A549 (cell line): Measurements from ENCODE around the gene HDDC3. TPM values are rescaled to one million over a fixed set of nuclear protein-coding genes. Genes with fewer than 3 reads are reported as not detected.

Source experiments
- ATAC-seq, 2 experiments: fragments of 200-7000 bp in 1 of 2; fragments of >200 bp in 1 of 2; cut with Nextera tagmentation in 1 of 2; cut with Tn5 transposase in 1 of 2; 3 replicates each; pipeline versions ENCODE4 v1.8.0 to v1.9.1; 2018 to 2020; ENCODE audit warnings: mild to moderate bottlenecking in 1 of 2, moderate library complexity in 1 of 2
- CTCF ChIA-PET: fragments of 300-600 bp; sonication (Branson Sonifier 250); formaldehyde crosslinking; extraction: SDS; loops from one replicate; lab custom pipeline; 2021; ENCODE audit warnings: antibody characterized with exemption, inconsistent platforms; lab: Yijun Ruan, JAX
- POLR2A ChIA-PET: fragments of 350-600 bp; formaldehyde crosslinking; extraction: SDS; loops from one replicate; lab custom pipeline; 2021; ENCODE audit warnings: antibody characterized with exemption, inconsistent platforms; lab: Yijun Ruan, JAX
- DNase-seq, 2 experiments: peaks; one replicate each; pipeline versions ENCODE4 v3.0.0 to v3.0.0-alpha.2; 2011 to 2016; ENCODE audit warnings: low read depth in 1 of 2, low spot score in 1 of 2
- FAIRE-seq: peaks from 2 replicates; lab custom pipeline; 2011; peaks lifted over from hg19 to GRCh38; lab: Jason Lieb, UNC
- H3K27ac ChIP-seq, 2 experiments: fragments of >200 bp; sonication (Bioruptor Twin); formaldehyde crosslinking; 3 replicates each; pipeline ENCODE4 v1.5.1; 2016 to 2017
- H3K4me1 ChIP-seq: fragments of >200 bp; sonication (Bioruptor Twin); formaldehyde crosslinking; 3 replicates; pipeline ENCODE4 v1.6.1; 2016
- H3K4me2 ChIP-seq: fragments of >200 bp; sonication (Bioruptor Twin); formaldehyde crosslinking; 3 replicates; pipeline ENCODE4 v1.6.1; 2016
- H3K4me3 ChIP-seq: fragments of >200 bp; sonication (Bioruptor Twin); formaldehyde crosslinking; 3 replicates; pipeline ENCODE4 v1.5.1; 2016
- H3K9me3 ChIP-seq: fragments of >200 bp; sonication (Bioruptor Twin); formaldehyde crosslinking; 3 replicates; pipeline ENCODE4 v1.6.1; 2016
- CHD4 ChIP-seq: fragments of 200-600 bp; sonication (generic); IDR thresholded peaks from 2 replicates; pipeline ENCODE4 v1.6.1; 2016; ENCODE audit warnings: antibody characterized with exemption, mild to moderate bottlenecking, borderline replicate concordance
- EHF ChIP-seq: fragments of 250-450 bp; sonication (Bioruptor Pico); IDR thresholded peaks from 2 replicates; pipeline ENCODE4 v1.5.0; 2020; ENCODE audit warnings: mild to moderate bottlenecking
- ESRRA ChIP-seq: fragments of 150-350 bp; IDR thresholded peaks from 2 replicates; pipeline ENCODE4 v1.6.1; 2014; ENCODE audit warnings: mild to moderate bottlenecking, low read length, borderline replicate concordance
- FOSL2 ChIP-seq, 2 experiments: fragments of 450-650 bp in 1 of 2; fragments of >200 bp in 1 of 2; sonication (Bioruptor Twin) in 1 of 2; formaldehyde crosslinking; IDR thresholded peaks; 2 replicates each; pipeline versions ENCODE4 v1.5.0 to v1.6.1; 2016 to 2020; ENCODE audit warnings: mild to moderate bottlenecking in 1 of 2, moderate library complexity in 1 of 2
- FOXS1 ChIP-seq: fragments of 250-450 bp; sonication (Bioruptor Pico); IDR thresholded peaks from 2 replicates; pipeline ENCODE4 v1.5.0; 2020; ENCODE audit warnings: mild to moderate bottlenecking, moderate library complexity
- HEYL ChIP-seq: fragments of 250-450 bp; sonication (Bioruptor Pico); IDR thresholded peaks from 2 replicates; pipeline ENCODE4 v1.8.0; 2021; ENCODE audit warnings: mild to moderate bottlenecking, moderate library complexity
- HOXB13 ChIP-seq: fragments of 250-450 bp; sonication (Bioruptor Pico); IDR thresholded peaks from 2 replicates; pipeline ENCODE4 v1.5.0; 2020; ENCODE audit warnings: low read depth, mild to moderate bottlenecking, moderate library complexity
- KDM1A ChIP-seq: fragments of 200-600 bp; sonication (generic); IDR thresholded peaks from 2 replicates; pipeline ENCODE4 v1.6.1; 2016; ENCODE audit warnings: low read depth, mild to moderate bottlenecking
- KDM5A ChIP-seq: fragments of 200-600 bp; sonication (generic); IDR thresholded peaks from 2 replicates; pipeline ENCODE4 v1.6.1; 2016; ENCODE audit warnings: antibody characterized with exemption, mild to moderate bottlenecking
- MAFK ChIP-seq: fragments of 450-650 bp; IDR thresholded peaks from 2 replicates; pipeline ENCODE4 v1.6.1; 2014; ENCODE audit not compliant: partially characterized antibody
- MAZ ChIP-seq: fragments of 150-350 bp; IDR thresholded peaks from 2 replicates; pipeline ENCODE4 v1.6.1; 2014; ENCODE audit warnings: antibody characterized with exemption, low read depth, low read length, borderline replicate concordance
- MYC ChIP-seq: IDR thresholded peaks from 2 replicates; pipeline ENCODE4 v1.6.1; 2012; ENCODE audit warnings: mild to moderate bottlenecking, inconsistent platforms, low read length, improper control_type of control experiment, borderline replicate concordance
- NFE2L2 ChIP-seq: fragments of 150-350 bp; conservative IDR thresholded peaks from 2 replicates; pipeline ENCODE4 v1.6.1; 2014; ENCODE audit warnings: low read length
- NPAS2 ChIP-seq: fragments of 250-450 bp; sonication (Bioruptor Pico); IDR thresholded peaks from 2 replicates; pipeline ENCODE4 v1.8.0; 2022; ENCODE audit warnings: mild to moderate bottlenecking, moderate library complexity, borderline replicate concordance
- POLR2A ChIP-seq: IDR thresholded peaks from 2 replicates; pipeline ENCODE4 v1.6.1; 2012; ENCODE audit warnings: mild to moderate bottlenecking, low read length
- RAD21 ChIP-seq, 2 experiments: fragments of >200 bp in 1 of 2; sonication (Bioruptor Twin) in 1 of 2; formaldehyde crosslinking in 1 of 2; IDR thresholded peaks in 1 of 2; conservative IDR thresholded peaks in 1 of 2; 2 replicates in 1 of 2; 3 replicates in 1 of 2; pipeline ENCODE4 v1.6.1; 2012 to 2018; ENCODE audit warnings: inconsistent platforms in 1 of 2
- SMC3 ChIP-seq: fragments of >200 bp; sonication (Bioruptor Twin); formaldehyde crosslinking; IDR thresholded peaks from 3 replicates; pipeline ENCODE4 v1.6.1; 2018; ENCODE audit warnings: inconsistent platforms
- SREBF2 ChIP-seq: fragments of 450-650 bp; IDR thresholded peaks from 2 replicates; pipeline ENCODE4 v1.6.1; 2014; ENCODE audit warnings: mild to moderate bottlenecking, moderate library complexity
- TP53 ChIP-seq: fragments of 250-450 bp; sonication (Bioruptor Pico); IDR thresholded peaks from 2 replicates; pipeline ENCODE4 v1.5.0; 2021; ENCODE audit warnings: mild to moderate bottlenecking, moderate library complexity
- WGBS: methylation state at CpG from one replicate; pipeline ENCODE4 v1.1.6; 2017; ENCODE audit errors: missing lambda C conversion rate; 5-methylcytosine and 5-hydroxymethylcytosine counted together
- polyA plus RNA-seq, 4 experiments: library from polyadenylated mRNA; depleted of rRNA in 3 of 4; stranded (reverse); fragments of >200 nt; fragmentation: RNase III in 1 of 4; extraction: RNeasy Plus Mini Kit Qiagen cat#74134 plus additional on column Dnase treatment in 1 of 4; gene quantifications; 2 replicates in 3 of 4; 3 replicates in 1 of 4; pipeline ENCODE4 v1.2.3, GENCODE V29; 2011 to 2017
- TF ChIP-seq, protein P1 (sequence below): fragments of >200 bp; sonication (Bioruptor Twin); formaldehyde crosslinking; IDR thresholded peaks from 3 replicates; pipeline ENCODE4 v1.5.1; 2016
- TF ChIP-seq, protein P2 (sequence below): fragments of >200 bp; sonication (Bioruptor Twin); formaldehyde crosslinking; IDR thresholded peaks from 3 replicates; pipeline ENCODE4 v1.6.1; 2016

HDDC3 gene
- polyA plus RNA-seq, 2 of the 4 experiments (the other 2 are of a cell fraction): 26.1 to 31.9 TPM

DNA sequence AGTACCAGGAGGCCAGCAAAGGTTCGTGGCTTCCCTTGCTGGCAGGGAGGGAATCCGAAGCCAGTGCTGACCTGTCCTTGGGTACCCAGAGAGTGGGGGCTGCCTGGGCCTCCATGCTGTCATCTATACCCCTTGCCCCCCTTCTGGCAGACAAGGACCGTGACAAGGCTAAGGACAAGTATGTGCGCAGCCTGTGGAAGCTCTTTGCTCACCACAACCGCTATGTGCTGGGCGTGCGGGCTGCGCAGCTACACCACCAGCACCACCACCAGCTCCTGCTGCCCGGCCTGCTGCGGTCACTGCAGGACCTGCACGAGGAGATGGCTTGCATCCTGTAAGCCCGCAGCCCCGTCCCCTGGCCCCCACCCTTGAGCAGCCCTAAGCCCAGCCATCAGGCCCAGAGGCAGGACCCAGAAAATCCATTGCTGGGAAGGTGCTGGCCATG lies 45.3 kb downstream of the HDDC3 start:
- no peak overlapping the region for H3K27ac ChIP-seq
- CTCF ChIA-PET: interaction anchor here (1.2 to 10.9 kb wide), 38 partner anchors 8 to 594 kb away, joined by 3 to 265 read pairs (median 14); partner anchors contain the start of genes BLM, FURIN, HDDC3 and MAN2A2
- TF ChIP-seq MYC (no peak), SREBF2 (no peak), MAZ (no peak), NPAS2 (no peak), KDM1A (no peak)
- POLR2A ChIA-PET: no interaction called here
- FAIRE-seq (no peak), DNase-seq (no peak), ATAC-seq (no peak)
- H3K9me3 ChIP-seq: no peaks in the 10 kb centered on the region
- H3K4me3 ChIP-seq: no peak overlapping the region
- no peaks in the 10 kb centered on the region for H3K4me1 ChIP-seq
- WGBS: 80% methylated on average over 11 of the region's 13 CpGs
- H3K4me2 ChIP-seq: no peak overlapping the region

DNA sequence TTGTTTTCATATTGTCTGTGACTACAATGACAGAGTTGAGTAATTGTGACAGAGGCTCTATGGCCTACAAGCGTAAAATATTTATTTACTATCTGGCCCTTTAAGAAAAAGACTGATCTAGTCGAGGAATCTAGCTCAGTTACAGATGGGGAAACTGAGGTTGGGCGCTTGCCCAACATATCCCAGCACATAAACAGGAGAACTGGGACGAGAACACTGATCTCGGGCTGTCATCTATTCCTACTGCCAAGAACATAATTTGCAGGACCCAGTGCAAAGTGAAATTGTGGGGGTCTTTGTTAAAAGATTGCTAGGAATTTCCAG lies 46.1 kb downstream of the HDDC3 start:
- WGBS: 7% methylated on average over 5 of the region's 5 CpGs
- H3K4me1 ChIP-seq: no peaks in the 10 kb centered on the region
- H3K27ac ChIP-seq: no peak overlapping the region
- TF ChIP-seq RAD21 (conservative IDR thresholded peaks at IDR 0.05 in 1 of 2, IDR thresholded peaks at IDR 0.05 in 1 of 2) (peak in 1 of 2 experiments; percentile 14; a peak in 1 of 5 replicates), KDM5A (no peak), SMC3 (no peak), ESRRA (no peak), FOXS1 (no peak), TP53 (CRISPR knock-in tag) (no peak)
- TF ChIP-seq, protein P1, sequence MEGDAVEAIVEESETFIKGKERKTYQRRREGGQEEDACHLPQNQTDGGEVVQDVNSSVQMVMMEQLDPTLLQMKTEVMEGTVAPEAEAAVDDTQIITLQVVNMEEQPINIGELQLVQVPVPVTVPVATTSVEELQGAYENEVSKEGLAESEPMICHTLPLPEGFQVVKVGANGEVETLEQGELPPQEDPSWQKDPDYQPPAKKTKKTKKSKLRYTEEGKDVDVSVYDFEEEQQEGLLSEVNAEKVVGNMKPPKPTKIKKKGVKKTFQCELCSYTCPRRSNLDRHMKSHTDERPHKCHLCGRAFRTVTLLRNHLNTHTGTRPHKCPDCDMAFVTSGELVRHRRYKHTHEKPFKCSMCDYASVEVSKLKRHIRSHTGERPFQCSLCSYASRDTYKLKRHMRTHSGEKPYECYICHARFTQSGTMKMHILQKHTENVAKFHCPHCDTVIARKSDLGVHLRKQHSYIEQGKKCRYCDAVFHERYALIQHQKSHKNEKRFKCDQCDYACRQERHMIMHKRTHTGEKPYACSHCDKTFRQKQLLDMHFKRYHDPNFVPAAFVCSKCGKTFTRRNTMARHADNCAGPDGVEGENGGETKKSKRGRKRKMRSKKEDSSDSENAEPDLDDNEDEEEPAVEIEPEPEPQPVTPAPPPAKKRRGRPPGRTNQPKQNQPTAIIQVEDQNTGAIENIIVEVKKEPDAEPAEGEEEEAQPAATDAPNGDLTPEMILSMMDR: peak; percentile 24; the same call in 1 of the 3 replicates
- DNase-seq (no peak), ATAC-seq (no peak), FAIRE-seq (no peak)
- no peak overlapping the region for H3K4me2 ChIP-seq
- ChIA-PET CTCF (interaction anchor here (0.6 to 10.9 kb wide), 111 partner anchors 8 to 831 kb away, joined by 3 to 265 read pairs (median 5); partner anchors contain the start of genes BLM, FURIN, HDDC3 and MAN2A2), POLR2A (no interaction called here)
- no peak overlapping the region for H3K4me3 ChIP-seq
- H3K9me3 ChIP-seq: no peaks in the 10 kb centered on the region

DNA sequence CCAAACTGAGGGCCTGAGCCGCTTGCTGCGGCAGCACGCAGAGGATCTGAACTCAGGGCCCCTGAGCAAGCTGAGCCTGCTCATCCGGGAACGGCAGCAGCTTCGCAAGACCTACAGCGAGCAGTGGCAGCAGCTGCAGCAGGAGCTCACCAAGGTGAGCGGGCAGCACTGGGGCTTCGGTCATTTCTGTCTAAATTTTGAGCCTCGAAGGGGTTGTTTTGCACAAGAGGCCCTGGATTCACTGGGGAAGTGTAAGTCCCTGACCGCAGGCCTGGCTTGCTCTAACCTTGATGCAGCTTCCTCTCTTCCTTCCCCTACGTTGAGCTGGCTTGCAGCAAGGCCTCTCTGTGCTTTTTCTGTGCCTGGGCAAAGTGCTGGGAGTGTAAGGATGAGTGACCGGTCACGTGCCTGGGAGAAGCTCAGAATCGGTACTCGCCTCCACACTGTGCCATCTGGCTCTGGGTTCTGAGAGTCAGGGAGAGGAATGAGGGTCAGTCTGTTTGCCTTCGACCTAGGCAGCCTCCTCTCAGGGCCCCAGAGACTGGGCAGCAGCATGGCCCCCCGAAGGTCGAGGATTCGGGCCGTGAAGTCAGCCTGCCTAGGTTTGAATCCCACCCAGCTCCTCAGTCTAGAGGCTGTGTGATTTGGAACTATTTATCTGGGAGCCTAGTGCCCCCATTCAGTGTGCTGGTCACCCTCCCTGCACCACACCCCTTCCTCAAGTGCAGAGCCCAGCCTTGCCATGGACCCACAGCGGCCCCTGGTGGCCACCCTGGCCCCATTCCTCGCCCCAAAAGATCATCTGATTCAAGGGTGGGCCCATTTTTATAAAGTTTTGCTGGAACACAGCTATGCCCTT lies 46.7 kb downstream of the HDDC3 start:
- Histone ChIP-seq H3K9me3 (no peaks in the 10 kb centered on the region), H3K27ac (peak overlapping the region in 1 of 2 experiments; percentile 19; a peak in 1 of 6 replicates), H3K4me1 (no peaks in the 10 kb centered on the region), H3K4me2 (no peak overlapping the region), H3K4me3 (no peak overlapping the region)
- TF ChIP-seq SMC3 (peak; percentile 100), POLR2A (no peak), FOSL2 (IDR thresholded peaks at IDR 0.05) (no peak), FOSL2 (CRISPR knock-in tag; IDR thresholded peaks at IDR 0.05) (no peak), MAZ (no peak), MAFK (no peak), RAD21 (conservative IDR thresholded peaks at IDR 0.05 in 1 of 2, IDR thresholded peaks at IDR 0.05 in 1 of 2) (peak; percentile 100), HOXB13 (CRISPR knock-in tag) (no peak), HEYL (CRISPR knock-in tag) (no peak), CHD4 (no peak), EHF (CRISPR knock-in tag) (no peak), NFE2L2 (no peak), KDM5A (no peak)
- TF ChIP-seq, protein P2, sequence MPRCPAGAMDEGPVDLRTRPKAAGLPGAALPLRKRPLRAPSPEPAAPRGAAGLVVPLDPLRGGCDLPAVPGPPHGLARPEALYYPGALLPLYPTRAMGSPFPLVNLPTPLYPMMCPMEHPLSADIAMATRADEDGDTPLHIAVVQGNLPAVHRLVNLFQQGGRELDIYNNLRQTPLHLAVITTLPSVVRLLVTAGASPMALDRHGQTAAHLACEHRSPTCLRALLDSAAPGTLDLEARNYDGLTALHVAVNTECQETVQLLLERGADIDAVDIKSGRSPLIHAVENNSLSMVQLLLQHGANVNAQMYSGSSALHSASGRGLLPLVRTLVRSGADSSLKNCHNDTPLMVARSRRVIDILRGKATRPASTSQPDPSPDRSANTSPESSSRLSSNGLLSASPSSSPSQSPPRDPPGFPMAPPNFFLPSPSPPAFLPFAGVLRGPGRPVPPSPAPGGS: no peak
- TF ChIP-seq, protein P1: peak; percentile 99
- ATAC-seq (peak; percentile 57 to 82; a peak in 5 of 6 replicates), FAIRE-seq (peak; percentile 23), DNase-seq (peak in 1 of 2 experiments; percentile 61)
- ChIA-PET CTCF (interaction anchor here (0.6 to 10.9 kb wide), 126 partner anchors 8 to 830 kb away, joined by 3 to 265 read pairs (median 5); partner anchors contain the start of genes BLM, FURIN, HDDC3 and MAN2A2), POLR2A (no interaction called here)
- WGBS: 75% methylated on average over 23 of the region's 23 CpGs
